B cell (primary cell): Measurements from ENCODE around the gene ICA1.

Source experiments
- CTCF ChIP-seq: fragments of 200-600 bp; IDR thresholded peaks from one replicate; pipeline ENCODE4 v1.8.0; 2022; ENCODE audit warnings: antibody characterized with exemption, mild to moderate bottlenecking
- EZH2 ChIP-seq: IDR thresholded peaks from 2 replicates; pipeline ENCODE4 v1.6.1; 2012; ENCODE audit warnings: borderline replicate concordance, low read depth, mild to moderate bottlenecking, moderate library complexity, low read length; ENCODE audit not compliant: insufficient read depth, poor library complexity, severe bottlenecking

GRCh38 chr7:8149222-8149621 is 112.7 kb downstream of the ICA1 start:
- no peak for TF ChIP-seq CTCF
- no peak for TF ChIP-seq EZH2
